ENCODE data around the gene CLDN14. TPM values are rescaled to one million over a fixed set of nuclear protein-coding genes. Genes with fewer than 3 reads are reported as not detected.

The CLDN14 gene
- total and polyA plus RNA-seq, 2 donors (not counting 1 experiment from before 2014, with no cell fraction given) = 0.39 TPM; not detected in 1

- H3K4me1 ChIP-seq (ENCODE audit: control insufficient read depth in 2 of 2, insufficient read depth in 2 of 2, low read length in 2 of 2) = no peaks in the 10 kb centered on the region
- Mint-ChIP-seq H3K9me3 (ENCODE audit: insufficient read depth) (no peaks in the 10 kb centered on the region), H3K4me1 (no peaks in the 10 kb centered on the region), H3K27me3 (peaks cover 3% of the 10 kb centered on the region), H3K4me3 (no peak overlapping the region), H3K27ac (no peak overlapping the region)
- H3K4me2 ChIP-seq (replicated peaks; ENCODE audit: low read depth, low read length, poor library complexity, severe bottlenecking) = no peak overlapping the region
- WGBS (ENCODE audit: insufficient coverage) = 87% methylated on average over 10 of the region's 12 CpGs
- no peak overlapping the region for H3K4me3 ChIP-seq (ENCODE audit: control extremely low read depth in 1 of 5, extremely low read depth in 1 of 5, insufficient read depth in 1 of 5, low read depth in 2 of 5, low read length in 4 of 5)
- no peak overlapping the region for H3K9ac ChIP-seq (ENCODE audit: low read length)
- DNase-seq (no peak), ATAC-seq (ENCODE audit: low read depth) (no peak)
- H3K27ac ChIP-seq (ENCODE audit: low read length in 2 of 2) = no peak overlapping the region
- H4K20me1 ChIP-seq (ENCODE audit: control insufficient read depth, insufficient read depth, low read length, poor library complexity, severe bottlenecking) = no peaks in the 10 kb centered on the region
- CTCF ChIA-PET = no interaction called here
- no peaks in the 10 kb centered on the region for H3K79me2 ChIP-seq (ENCODE audit: control insufficient read depth, insufficient read depth, low read length)
- POLR2A ChIA-PET = no interaction called here
- no peak overlapping the region for H2AFZ ChIP-seq (ENCODE audit: insufficient read depth, low read depth, low read length, poor library complexity, severe bottlenecking)
- H3K36me3 ChIP-seq (replicated peaks in 1 of 2; ENCODE audit: control extremely low read depth in 1 of 2, control insufficient read depth in 1 of 2, extremely low read depth in 1 of 2, insufficient read depth in 2 of 2, low read length in 1 of 2) = no peaks in the 10 kb centered on the region
- no peaks in the 10 kb centered on the region for H3K27me3 ChIP-seq (replicated peaks in 1 of 4; ENCODE audit: control extremely low read depth in 1 of 4, control insufficient read depth in 3 of 4, insufficient read depth in 4 of 4, low read length in 3 of 4)
- H3K9me3 ChIP-seq (ENCODE audit: control extremely low read depth in 1 of 3, control insufficient read depth in 2 of 3, insufficient read depth in 1 of 3, low read length in 2 of 3) = no peaks in the 10 kb centered on the region
- TF ChIP-seq CTCF (IDR thresholded peaks at IDR 0.05) = no peak
- no peak for TF ChIP-seq EZH2 (IDR thresholded peaks at IDR 0.05; ENCODE audit: borderline replicate concordance, insufficient read depth, low read depth, low read length, poor library complexity, severe bottlenecking)
- intact Hi-C loops (cut with micrococcal nuclease) = no loop called here
Observed at GRCh38 chr21:36480618-36481017, 696 bp upstream of the CLDN14 start.

GRCh38 chr21:36478941-36479340 is 981 bp downstream of the CLDN14 start:
- POLR2A ChIA-PET = no interaction called here

More at GRCh38 chr21:36478941-36479340, 981 bp downstream of the CLDN14 start:
- H3K9me3 Mint-ChIP-seq (ENCODE audit: insufficient read depth) = no peaks in the 10 kb centered on the region
- no peak overlapping the region for H3K27ac Mint-ChIP-seq
- ATAC-seq (ENCODE audit: low read depth) = no peak
- WGBS (ENCODE audit: insufficient coverage) = 83% methylated on average over 7 of the region's 7 CpGs
- Histone ChIP-seq H3K9me3 (ENCODE audit: control extremely low read depth in 1 of 3, control insufficient read depth in 2 of 3, insufficient read depth in 1 of 3, low read length in 2 of 3) (no peaks in the 10 kb centered on the region), H3K36me3 (replicated peaks in 1 of 2; ENCODE audit: control extremely low read depth in 1 of 2, control insufficient read depth in 1 of 2, extremely low read depth in 1 of 2, insufficient read depth in 2 of 2, low read length in 1 of 2) (no peaks in the 10 kb centered on the region), H4K20me1 (ENCODE audit: control insufficient read depth, insufficient read depth, low read length, poor library complexity, severe bottlenecking) (no peaks in the 10 kb centered on the region), H3K27me3 (replicated peaks in 1 of 4; ENCODE audit: control extremely low read depth in 1 of 4, control insufficient read depth in 3 of 4, insufficient read depth in 4 of 4, low read length in 3 of 4) (no peaks in the 10 kb centered on the region), H3K4me3 (ENCODE audit: control extremely low read depth in 1 of 5, extremely low read depth in 1 of 5, insufficient read depth in 1 of 5, low read depth in 2 of 5, low read length in 4 of 5) (no peak overlapping the region), H3K27ac (ENCODE audit: low read length in 2 of 2) (no peak overlapping the region), H2AFZ (ENCODE audit: insufficient read depth, low read depth, low read length, poor library complexity, severe bottlenecking) (no peak overlapping the region), H3K9ac (ENCODE audit: low read length) (no peak overlapping the region), H3K79me2 (ENCODE audit: control insufficient read depth, insufficient read depth, low read length) (no peaks in the 10 kb centered on the region), H3K4me2 (replicated peaks; ENCODE audit: low read depth, low read length, poor library complexity, severe bottlenecking) (no peak overlapping the region), H3K4me1 (ENCODE audit: control insufficient read depth in 2 of 2, insufficient read depth in 2 of 2, low read length in 2 of 2) (no peaks in the 10 kb centered on the region)
- no peak overlapping the region for H3K4me3 Mint-ChIP-seq
- H3K4me1 Mint-ChIP-seq = no peaks in the 10 kb centered on the region
- intact Hi-C loops (cut with micrococcal nuclease) = no loop called here
- TF ChIP-seq EZH2 (IDR thresholded peaks at IDR 0.05; ENCODE audit: borderline replicate concordance, insufficient read depth, low read depth, low read length, poor library complexity, severe bottlenecking) = no peak
- TF ChIP-seq CTCF (IDR thresholded peaks at IDR 0.05) = no peak
- CTCF ChIA-PET = no interaction called here
- DNase-seq = no peak
- peaks cover 3% of the 10 kb centered on the region for H3K27me3 Mint-ChIP-seq
